ENCODE results near the gene PNRC1.
A peak's percentile ranks its signal among the peaks of the same experiment; 100 is the strongest.
"Not testable (repeated sequence)": the region's sequence is repeated elsewhere in the genome, so short reads cannot be mapped to it uniquely, and the experiment has no call there.

Gene PNRC1

DNA sequence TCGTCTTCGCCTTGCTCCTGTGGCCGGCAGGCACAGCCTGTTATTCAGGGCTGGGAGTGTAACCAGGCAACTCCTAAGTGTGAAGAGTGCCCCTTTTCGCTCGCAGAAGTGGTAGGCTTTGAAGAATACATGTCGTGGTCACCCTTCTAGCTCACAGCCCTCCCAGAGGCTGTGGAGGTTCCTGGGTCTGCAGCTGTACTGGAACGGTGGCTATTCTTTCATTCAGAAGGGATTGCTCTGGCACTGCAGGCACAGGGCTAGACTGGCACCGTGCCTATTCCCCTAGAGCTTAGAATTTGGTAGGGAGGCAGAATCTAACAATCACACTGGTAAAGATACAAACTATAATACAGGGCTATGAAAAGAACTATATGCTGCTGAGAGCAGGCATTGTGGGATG is 38.4 kb downstream of the PNRC1 start:
- DNase-seq (ENCODE audit: low read depth, low spot score) = no peak
- in situ Hi-C loops (cut with HindIII; ENCODE audit: low sequenced_read_pairs) = no loop called here
- TF ChIP-seq, protein P1, sequence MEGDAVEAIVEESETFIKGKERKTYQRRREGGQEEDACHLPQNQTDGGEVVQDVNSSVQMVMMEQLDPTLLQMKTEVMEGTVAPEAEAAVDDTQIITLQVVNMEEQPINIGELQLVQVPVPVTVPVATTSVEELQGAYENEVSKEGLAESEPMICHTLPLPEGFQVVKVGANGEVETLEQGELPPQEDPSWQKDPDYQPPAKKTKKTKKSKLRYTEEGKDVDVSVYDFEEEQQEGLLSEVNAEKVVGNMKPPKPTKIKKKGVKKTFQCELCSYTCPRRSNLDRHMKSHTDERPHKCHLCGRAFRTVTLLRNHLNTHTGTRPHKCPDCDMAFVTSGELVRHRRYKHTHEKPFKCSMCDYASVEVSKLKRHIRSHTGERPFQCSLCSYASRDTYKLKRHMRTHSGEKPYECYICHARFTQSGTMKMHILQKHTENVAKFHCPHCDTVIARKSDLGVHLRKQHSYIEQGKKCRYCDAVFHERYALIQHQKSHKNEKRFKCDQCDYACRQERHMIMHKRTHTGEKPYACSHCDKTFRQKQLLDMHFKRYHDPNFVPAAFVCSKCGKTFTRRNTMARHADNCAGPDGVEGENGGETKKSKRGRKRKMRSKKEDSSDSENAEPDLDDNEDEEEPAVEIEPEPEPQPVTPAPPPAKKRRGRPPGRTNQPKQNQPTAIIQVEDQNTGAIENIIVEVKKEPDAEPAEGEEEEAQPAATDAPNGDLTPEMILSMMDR (IDR thresholded peaks at IDR 0.05; ENCODE audit: low read depth, low read length) = no peak
- no peak overlapping the region for H3K4me3 ChIP-seq (ENCODE audit: low read depth, low read length)

DNA sequence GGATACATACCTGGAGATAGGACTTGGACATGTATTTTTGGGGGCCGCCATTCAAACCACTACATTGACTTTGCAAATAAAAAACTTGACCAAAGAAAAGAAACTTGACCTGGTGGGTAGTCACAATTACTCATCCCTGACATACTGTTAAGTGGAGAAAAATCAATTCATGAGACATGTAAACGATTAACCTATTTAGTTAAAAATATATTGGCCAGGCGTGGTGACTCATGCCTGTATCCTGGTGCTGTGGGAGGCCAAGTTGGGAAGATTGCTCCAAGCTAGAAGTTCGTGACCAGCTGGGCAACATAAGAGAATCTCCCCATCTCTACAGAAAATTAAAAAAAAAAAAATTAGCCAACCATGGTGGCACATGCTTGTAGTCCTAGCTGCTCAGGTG is 39.8 kb downstream of the PNRC1 start:
- TF ChIP-seq, protein P1 (IDR thresholded peaks at IDR 0.05; ENCODE audit: low read depth, low read length) = no peak
- H3K4me3 ChIP-seq (ENCODE audit: low read depth, low read length) = no peak overlapping the region
- no peak for DNase-seq (ENCODE audit: low read depth, low spot score)
- in situ Hi-C loops (cut with HindIII; ENCODE audit: low sequenced_read_pairs) = no loop called here

DNA sequence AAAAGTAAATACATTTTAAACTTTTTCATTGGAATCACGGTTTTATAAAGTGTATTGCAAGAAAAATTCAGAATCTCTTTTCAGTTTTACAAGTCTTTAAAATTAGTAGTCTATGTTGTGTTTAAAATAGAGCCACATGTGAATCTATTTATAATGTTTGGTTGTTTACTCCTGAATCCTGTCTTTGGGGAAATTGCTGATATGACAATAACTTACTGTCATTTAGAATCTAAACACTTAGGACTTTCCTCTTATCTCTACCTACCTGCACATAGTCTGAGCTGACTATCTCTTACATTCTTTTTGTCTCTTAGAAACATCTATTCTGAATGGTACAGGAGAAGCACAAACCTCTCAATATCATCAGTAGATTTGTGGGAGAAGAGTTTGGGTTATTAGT is 41.4 kb downstream of the PNRC1 start:
- in situ Hi-C loops (cut with HindIII; ENCODE audit: low sequenced_read_pairs) = no loop called here
- TF ChIP-seq, protein P1 (IDR thresholded peaks at IDR 0.05; ENCODE audit: low read depth, low read length) = no peak
- no peak overlapping the region for H3K4me3 ChIP-seq (ENCODE audit: low read depth, low read length)
- DNase-seq (ENCODE audit: low read depth, low spot score) = no peak

DNA sequence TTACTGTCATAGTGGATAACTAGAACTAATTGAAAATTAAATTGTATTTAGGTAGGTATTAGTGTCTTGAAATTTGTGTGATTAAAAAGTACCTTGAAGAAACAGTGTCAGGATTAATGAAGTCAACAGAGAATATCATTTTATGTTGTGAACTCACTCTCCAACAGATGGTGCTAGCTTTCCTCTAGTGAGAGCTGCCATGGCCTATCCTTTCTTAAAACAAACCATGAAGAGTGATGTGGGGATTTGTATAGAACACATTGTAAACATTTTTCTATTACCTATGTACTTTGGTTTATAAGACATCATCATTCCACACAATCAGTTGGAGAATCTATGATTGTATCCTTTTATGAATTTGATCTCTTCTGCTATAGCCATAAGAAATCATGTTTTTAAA is 42.1 kb downstream of the PNRC1 start:
- TF ChIP-seq, protein P1 (IDR thresholded peaks at IDR 0.05; ENCODE audit: low read depth, low read length) = peak; percentile 53
- no peak overlapping the region for H3K4me3 ChIP-seq (ENCODE audit: low read depth, low read length)
- in situ Hi-C loops (cut with HindIII; ENCODE audit: low sequenced_read_pairs) = no loop called here
- DNase-seq (ENCODE audit: low read depth, low spot score) = peak; percentile 44

DNA sequence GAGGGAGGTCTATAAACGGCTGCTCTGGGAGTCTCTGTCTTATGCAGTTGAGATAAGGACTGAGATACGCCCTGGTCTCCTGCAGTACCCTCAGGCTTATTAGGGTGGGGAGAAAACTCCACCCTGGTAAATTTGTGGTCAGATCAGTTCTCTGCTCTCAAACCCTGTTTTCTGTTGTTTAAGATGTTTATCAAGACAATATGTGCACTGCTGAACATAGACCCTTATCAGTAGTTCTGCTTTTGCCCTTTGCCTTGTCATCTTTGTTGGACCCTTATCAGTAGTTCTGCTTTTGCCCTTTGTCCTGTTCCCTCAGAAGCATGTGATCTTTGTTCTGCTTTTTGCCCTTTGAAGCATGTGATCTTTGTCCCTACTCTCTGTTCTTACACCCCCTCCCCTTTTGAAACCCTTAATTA is 47.7 kb downstream of the PNRC1 start:
- H3K4me3 ChIP-seq (ENCODE audit: low read depth, low read length); in situ Hi-C loops (cut with HindIII; ENCODE audit: low sequenced_read_pairs); DNase-seq (ENCODE audit: low read depth, low spot score): not testable (repeated sequence)

DNA sequence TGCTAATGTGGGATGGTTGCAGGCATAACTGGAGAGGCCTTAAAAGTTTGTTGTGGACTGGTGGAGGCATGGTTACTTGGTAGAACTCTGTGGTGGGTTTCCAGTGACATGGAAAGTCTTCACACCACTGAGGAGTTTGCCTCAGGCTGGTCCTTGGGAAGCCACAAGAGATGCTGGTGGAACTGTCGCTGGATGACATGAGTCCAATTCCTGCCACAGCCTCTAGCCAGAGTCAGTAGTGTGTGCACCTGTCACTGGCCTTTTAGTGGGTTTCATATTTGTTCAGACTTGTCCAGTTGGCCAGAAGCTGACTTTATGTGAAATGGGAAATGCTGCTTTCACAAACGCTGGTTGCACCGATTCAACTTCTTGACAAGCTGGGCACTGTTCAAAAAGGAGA is 51.0 kb downstream of the PNRC1 start:
- no peak for DNase-seq (ENCODE audit: low read depth, low spot score)
- TF ChIP-seq, protein P1 (IDR thresholded peaks at IDR 0.05; ENCODE audit: low read depth, low read length) = no peak
- no peak overlapping the region for H3K4me3 ChIP-seq (ENCODE audit: low read depth, low read length)
- in situ Hi-C loops (cut with HindIII; ENCODE audit: low sequenced_read_pairs) = no loop called here

DNA sequence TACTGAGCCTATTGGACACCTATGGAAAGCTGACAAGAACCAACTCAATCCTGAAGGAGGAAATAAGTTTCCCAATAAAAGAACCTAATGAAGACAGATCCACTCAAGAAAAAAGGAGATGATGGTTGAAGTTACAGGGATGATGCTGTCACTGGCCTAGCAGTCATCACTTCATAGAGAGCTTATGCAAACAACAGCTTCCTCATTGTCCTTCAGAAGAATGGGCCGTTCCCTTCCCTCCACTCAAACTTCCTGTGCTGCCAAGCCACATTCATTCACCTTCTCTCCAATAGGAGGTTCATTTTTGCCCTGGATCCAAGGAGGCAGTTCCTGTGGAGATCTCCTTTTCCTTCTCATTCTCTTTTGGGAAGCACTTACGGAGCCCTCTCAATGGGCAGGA is 51.5 kb downstream of the PNRC1 start:
- no peak overlapping the region for H3K4me3 ChIP-seq (ENCODE audit: low read depth, low read length)
- DNase-seq (ENCODE audit: low read depth, low spot score) = no peak
- in situ Hi-C loops (cut with HindIII; ENCODE audit: low sequenced_read_pairs) = no loop called here
- TF ChIP-seq, protein P1 (IDR thresholded peaks at IDR 0.05; ENCODE audit: low read depth, low read length) = no peak
